ENCODE results near the gene YDJC. TPM values are rescaled to one million over a fixed set of nuclear protein-coding genes. Genes with fewer than 3 reads are reported as not detected.
A peak's percentile ranks its signal among the peaks of the same experiment; 100 is the strongest.

YDJC gene
- total and polyA plus RNA-seq, 2 donors (not counting 1 experiment from before 2014, with no cell fraction given), result 4.7 to 10.4 TPM

- H4K20me1 ChIP-seq (ENCODE audit: control insufficient read depth, extremely low read depth, insufficient read depth, low read length), result peaks cover 1% of the 10 kb centered on the region
- no peaks in the 10 kb centered on the region for H3K27me3 ChIP-seq (ENCODE audit: control insufficient read depth, insufficient read depth, low read length)
- peaks cover 15% of the 10 kb centered on the region for H3K36me3 ChIP-seq (ENCODE audit: control insufficient read depth, insufficient read depth, low read length)
- H3K4me2 ChIP-seq (ENCODE audit: extremely low read depth, insufficient read depth, low read length), result no peak overlapping the region
- peaks cover 91% of the 10 kb centered on the region for H3K79me2 ChIP-seq (ENCODE audit: control insufficient read depth, insufficient read depth, low read length)
- no peak for TF ChIP-seq CTCF (conservative IDR thresholded peaks at IDR 0.05 in 1 of 2, IDR thresholded peaks at IDR 0.05 in 1 of 2; ENCODE audit: low read depth in 1 of 2, low read length in 2 of 2)
- no peak for TF ChIP-seq EZH2 (IDR thresholded peaks at IDR 0.05; ENCODE audit: low read length, missing control alignments)
- H3K4me1 ChIP-seq (ENCODE audit: control insufficient read depth, extremely low read depth, insufficient read depth, low read length), result no peaks in the 10 kb centered on the region
- no peak for DNase-seq (ENCODE audit: low read depth in 2 of 2)
- H3K9me3 ChIP-seq (ENCODE audit: control insufficient read depth, insufficient read depth, low read depth, low read length), result no peaks in the 10 kb centered on the region
- H3K9ac ChIP-seq (ENCODE audit: insufficient read depth, low read length), result no peak overlapping the region
- no peak overlapping the region for H3K4me3 ChIP-seq (replicated peaks in 1 of 4; ENCODE audit: control extremely low read depth in 1 of 4, insufficient read depth in 1 of 4, low read depth in 3 of 4, low read length in 4 of 4)
- H3K27ac ChIP-seq (ENCODE audit: insufficient read depth, low read length), result no peak overlapping the region
- H2AFZ ChIP-seq (ENCODE audit: low read length), result no peak overlapping the region
These were observed 34.9 kb downstream of the YDJC start for GRCh38 chr22:21594865-21595452.

- TF ChIP-seq CTCF (conservative IDR thresholded peaks at IDR 0.05 in 1 of 2, IDR thresholded peaks at IDR 0.05 in 1 of 2; ENCODE audit: low read depth in 1 of 2, low read length in 2 of 2) (peak in 1 of 2 donors; percentile 29), EZH2 (IDR thresholded peaks at IDR 0.05; ENCODE audit: low read length, missing control alignments) (no peak)
- H3K4me2 ChIP-seq (ENCODE audit: extremely low read depth, insufficient read depth, low read length), result no peak overlapping the region
- H3K27me3 ChIP-seq (ENCODE audit: control insufficient read depth, insufficient read depth, low read length), result no peaks in the 10 kb centered on the region
- no peak overlapping the region for H2AFZ ChIP-seq (ENCODE audit: low read length)
- peaks cover 14% of the 10 kb centered on the region for H3K36me3 ChIP-seq (ENCODE audit: control insufficient read depth, insufficient read depth, low read length)
- no peak overlapping the region for H3K4me3 ChIP-seq (replicated peaks in 1 of 4; ENCODE audit: control extremely low read depth in 1 of 4, insufficient read depth in 1 of 4, low read depth in 3 of 4, low read length in 4 of 4)
- H3K27ac ChIP-seq (ENCODE audit: insufficient read depth, low read length), result no peak overlapping the region
- no peak for DNase-seq (ENCODE audit: low read depth in 2 of 2)
- no peaks in the 10 kb centered on the region for H3K9me3 ChIP-seq (ENCODE audit: control insufficient read depth, insufficient read depth, low read depth, low read length)
- peaks cover 90% of the 10 kb centered on the region for H3K79me2 ChIP-seq (ENCODE audit: control insufficient read depth, insufficient read depth, low read length)
- H3K4me1 ChIP-seq (ENCODE audit: control insufficient read depth, extremely low read depth, insufficient read depth, low read length), result no peaks in the 10 kb centered on the region
- H3K9ac ChIP-seq (ENCODE audit: insufficient read depth, low read length), result no peak overlapping the region
- peaks cover 1% of the 10 kb centered on the region for H4K20me1 ChIP-seq (ENCODE audit: control insufficient read depth, extremely low read depth, insufficient read depth, low read length)
These were observed 36.2 kb downstream of the YDJC start for GRCh38 chr22:21593406-21594232.

- Histone ChIP-seq H3K36me3 (ENCODE audit: control insufficient read depth, insufficient read depth, low read length) (peaks cover 14% of the 10 kb centered on the region), H3K4me2 (ENCODE audit: extremely low read depth, insufficient read depth, low read length) (no peak overlapping the region), H3K4me3 (replicated peaks in 1 of 4; ENCODE audit: control extremely low read depth in 1 of 4, insufficient read depth in 1 of 4, low read depth in 3 of 4, low read length in 4 of 4) (no peak overlapping the region), H3K9me3 (ENCODE audit: control insufficient read depth, insufficient read depth, low read depth, low read length) (no peaks in the 10 kb centered on the region), H3K27me3 (ENCODE audit: control insufficient read depth, insufficient read depth, low read length) (no peaks in the 10 kb centered on the region), H3K27ac (ENCODE audit: insufficient read depth, low read length) (no peak overlapping the region), H2AFZ (ENCODE audit: low read length) (no peak overlapping the region), H3K9ac (ENCODE audit: insufficient read depth, low read length) (no peak overlapping the region), H3K79me2 (ENCODE audit: control insufficient read depth, insufficient read depth, low read length) (peaks cover 90% of the 10 kb centered on the region), H3K4me1 (ENCODE audit: control insufficient read depth, extremely low read depth, insufficient read depth, low read length) (no peaks in the 10 kb centered on the region), H4K20me1 (ENCODE audit: control insufficient read depth, extremely low read depth, insufficient read depth, low read length) (peaks cover 1% of the 10 kb centered on the region)
- no peak for DNase-seq (ENCODE audit: low read depth in 2 of 2)
- TF ChIP-seq EZH2 (IDR thresholded peaks at IDR 0.05; ENCODE audit: low read length, missing control alignments), result no peak
- no peak for TF ChIP-seq CTCF (conservative IDR thresholded peaks at IDR 0.05 in 1 of 2, IDR thresholded peaks at IDR 0.05 in 1 of 2; ENCODE audit: low read depth in 1 of 2, low read length in 2 of 2)
These were observed 37.4 kb downstream of the YDJC start for GRCh38 chr22:21592422-21592821.

Data from fibroblast of lung (primary cell).